HG02840 (cell line): ENCODE results near the gene FSCN2.

Experiments used
- ATAC-seq: cut with Tn5 transposase; IDR thresholded peaks from one replicate; pipeline ENCODE4 v1.9.1; 2021; ENCODE audit warnings: mild to moderate bottlenecking, moderate library complexity, moderate number of reproducible peaks; ENCODE audit not compliant: unreplicated experiment, low FRiP score

FSCN2 gene

DNA sequence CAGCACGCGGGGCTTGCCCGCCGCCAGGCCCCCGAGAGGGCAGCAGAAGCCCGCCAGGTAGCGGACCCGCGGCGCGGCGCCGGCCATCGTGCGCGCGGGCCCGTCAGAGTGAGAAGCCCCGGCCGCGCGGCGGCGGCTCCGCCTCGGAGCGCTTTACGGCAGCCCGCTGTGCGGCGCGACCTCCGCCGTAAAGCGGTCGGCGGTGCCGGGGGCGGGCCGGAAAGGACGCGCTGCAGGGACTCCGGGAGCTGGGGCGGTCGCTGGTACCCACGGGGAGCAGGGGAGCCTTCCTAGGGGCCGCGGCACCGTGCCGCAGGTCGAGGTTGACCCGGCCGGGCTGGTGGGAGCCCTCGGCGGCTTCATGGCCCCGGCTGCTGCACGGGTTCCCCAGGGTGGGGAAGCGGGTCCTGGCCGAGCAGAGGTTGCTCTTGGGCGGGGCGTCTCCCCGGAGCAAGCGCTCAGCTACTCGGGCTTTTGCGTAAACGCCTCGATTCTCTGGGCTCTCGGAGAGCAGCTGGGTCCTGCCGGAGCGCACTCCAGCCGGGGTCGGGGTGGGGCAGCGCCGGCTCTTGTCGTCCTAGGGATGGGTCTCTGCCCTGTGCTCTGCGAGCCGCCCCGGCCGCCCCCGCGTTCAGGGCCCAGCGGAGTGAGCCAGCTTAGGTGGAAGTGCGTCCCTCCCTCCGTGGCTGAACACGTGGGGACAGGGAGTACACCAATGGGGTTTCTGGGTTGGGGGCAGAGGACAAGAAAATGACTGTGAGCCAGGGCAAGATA, 24.3 kb downstream of the FSCN2 start, which contains the start of gene FAAP100:
Gene FAAP100, minus strand, starts transcription at position 110 of the 774 bp plus-strand sequence. Its CDS starts 23 bp downstream, at position 87.
- no peak for ATAC-seq

DNA sequence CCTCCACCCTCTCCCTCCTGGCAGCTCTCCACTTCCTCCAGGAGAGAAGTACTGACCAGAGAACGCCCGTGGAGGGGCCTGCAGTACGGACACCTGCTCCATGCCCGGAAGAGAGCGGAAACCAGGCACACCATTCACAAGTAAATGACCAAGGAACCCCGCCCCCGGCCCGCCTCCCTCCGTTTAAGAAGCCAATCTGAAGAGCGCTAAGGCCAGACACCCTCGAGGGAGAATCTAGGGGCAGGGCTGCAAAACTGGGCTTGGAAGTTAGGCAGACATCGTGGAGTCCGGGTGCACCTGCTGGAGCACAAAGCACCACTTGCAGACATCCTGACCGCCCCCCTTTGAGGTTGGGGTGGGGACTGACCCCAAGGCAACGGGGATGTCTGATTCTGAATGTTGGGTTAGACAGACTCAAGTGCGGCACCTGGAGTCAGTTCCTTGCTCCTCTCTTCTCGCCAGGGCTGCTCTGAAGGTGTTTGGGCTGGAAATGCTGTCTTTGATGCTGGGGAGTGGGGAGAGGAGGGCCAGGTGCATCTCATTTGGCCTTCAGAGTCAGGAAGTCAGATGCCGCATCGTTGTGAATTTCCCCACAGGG, 24.9 kb downstream of the FSCN2 start:
- no peak for ATAC-seq

DNA sequence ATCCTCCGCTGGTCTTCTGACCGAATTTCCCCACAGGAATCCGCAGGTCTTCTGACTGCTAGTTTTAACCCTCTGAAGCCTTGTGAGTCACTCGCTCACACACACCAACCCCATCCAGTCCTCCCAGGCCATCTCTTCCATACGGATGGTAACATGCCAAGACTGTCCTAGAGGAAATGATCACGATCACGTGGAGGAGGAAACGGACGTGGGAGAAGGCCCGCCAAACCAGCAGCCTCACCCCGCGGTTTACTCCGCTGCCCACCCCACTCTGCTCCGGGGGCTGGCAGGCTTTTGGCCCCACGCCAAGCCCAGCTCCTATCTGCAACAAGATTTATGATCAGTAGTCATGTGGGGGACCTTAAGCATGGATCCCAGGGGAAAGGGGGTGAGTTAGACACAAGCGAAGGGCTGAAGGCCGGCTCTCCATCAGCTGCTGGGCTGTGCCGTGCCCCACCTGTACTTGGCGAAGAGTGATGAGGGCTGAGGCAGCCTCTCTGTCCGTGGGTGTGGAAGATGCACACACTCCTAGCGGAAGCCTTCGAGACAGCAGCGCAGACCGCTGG, 25.5 kb downstream of the FSCN2 start:
- ATAC-seq: no peak

DNA sequence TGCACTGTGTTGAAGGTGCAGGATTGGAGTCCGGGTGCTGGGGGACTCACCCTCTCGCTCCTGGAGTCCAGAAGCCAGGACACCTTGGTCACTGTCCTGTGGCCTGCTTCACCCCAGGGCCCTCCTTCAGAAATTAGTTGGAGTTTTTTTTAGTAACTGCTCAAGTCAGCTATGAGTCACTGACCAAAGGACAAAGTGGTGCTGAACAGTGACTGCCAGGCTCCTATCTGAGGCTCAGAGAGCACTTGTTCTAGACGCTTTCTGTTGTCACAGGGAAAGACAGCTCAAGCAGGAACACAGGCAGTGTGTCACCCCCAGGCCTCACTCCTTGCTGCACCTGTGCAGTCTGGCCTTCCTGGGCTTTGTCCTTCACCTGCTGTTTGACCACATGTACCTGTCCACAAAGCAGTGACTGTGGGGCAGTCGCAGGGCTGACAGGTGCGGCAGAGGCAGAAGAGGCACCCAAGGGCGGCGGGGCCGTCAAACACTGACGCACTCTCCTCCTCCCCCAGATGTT, 28.1 kb downstream of the FSCN2 start:
- ATAC-seq: no peak

DNA sequence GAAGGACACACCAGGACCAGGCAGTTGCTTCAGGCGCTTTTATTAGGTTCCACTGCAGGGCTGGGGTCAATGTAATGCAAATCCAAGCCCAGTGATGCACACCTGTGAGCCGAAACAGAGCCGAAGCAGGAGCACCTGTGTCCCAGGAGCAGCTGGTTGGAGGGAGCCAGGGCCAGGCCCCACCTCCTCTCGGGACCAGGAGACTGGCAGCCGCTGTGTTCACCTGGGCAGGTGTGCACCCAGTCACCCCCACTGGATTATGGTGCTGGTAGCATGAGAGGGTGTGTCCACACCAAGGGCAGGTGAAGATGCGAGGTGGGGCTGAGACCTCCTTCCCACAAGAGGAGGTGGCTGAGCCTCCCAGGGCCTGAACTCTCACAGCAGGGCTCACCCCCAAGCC, 28.7 kb downstream of the FSCN2 start:
- ATAC-seq: no peak

DNA sequence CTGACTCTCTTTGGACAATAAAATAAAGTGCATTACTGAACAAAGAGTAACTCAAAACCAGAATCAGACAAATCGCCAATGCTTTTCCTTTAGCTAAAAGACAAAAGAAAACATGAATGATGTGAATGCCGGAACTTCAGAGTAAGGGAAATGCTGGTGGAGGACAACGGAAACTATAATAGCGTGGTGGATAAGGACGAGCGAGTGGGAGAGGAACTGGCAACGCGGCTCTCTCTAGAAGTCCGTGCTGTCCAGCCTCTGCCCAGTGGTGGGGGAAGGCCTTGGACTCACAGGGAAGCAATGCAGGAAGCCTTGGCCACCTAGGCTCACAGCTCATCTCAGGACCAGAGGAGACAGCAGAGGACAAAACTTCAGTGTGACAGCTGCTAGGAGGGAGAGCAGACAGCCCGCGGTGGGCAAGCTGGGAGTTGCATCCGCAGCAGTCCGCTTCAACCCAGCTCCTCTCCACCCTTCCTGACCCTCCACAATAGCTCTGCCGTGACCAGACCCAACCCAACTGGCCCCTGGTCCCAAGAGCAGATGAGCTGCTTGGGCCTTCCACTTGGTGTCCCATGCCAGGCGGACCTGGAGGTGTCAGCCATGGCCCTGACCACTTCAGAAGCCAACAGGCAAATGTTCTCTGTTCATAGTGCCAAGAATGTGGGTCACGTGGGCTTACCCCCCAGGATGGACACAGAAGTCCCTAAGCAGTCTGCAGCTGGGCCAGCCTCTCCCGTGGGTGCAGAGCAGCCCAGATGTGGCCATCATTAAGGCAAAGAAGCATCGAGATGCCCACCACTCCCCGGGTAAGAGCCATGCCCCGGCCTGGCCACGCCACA, 29.3 kb downstream of the FSCN2 start:
- no peak for ATAC-seq

DNA sequence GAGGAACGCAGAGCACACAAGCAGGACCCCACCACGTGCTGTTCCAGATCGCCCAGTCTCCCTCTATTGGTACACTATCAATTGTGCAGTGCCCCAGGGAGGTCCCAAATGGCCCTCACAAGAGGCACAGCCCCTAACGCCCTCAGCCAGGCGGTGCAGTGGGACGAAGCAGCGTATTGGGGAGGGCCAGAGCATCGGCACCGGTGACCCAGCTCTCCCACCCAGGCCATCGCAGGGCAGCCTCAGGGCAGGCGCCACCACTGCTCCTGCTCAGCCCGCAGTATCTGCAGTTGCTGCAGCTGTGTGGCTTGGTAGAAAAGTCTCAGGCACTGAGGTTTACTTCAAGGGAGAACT, 29.9 kb downstream of the FSCN2 start:
- ATAC-seq: no peak

DNA sequence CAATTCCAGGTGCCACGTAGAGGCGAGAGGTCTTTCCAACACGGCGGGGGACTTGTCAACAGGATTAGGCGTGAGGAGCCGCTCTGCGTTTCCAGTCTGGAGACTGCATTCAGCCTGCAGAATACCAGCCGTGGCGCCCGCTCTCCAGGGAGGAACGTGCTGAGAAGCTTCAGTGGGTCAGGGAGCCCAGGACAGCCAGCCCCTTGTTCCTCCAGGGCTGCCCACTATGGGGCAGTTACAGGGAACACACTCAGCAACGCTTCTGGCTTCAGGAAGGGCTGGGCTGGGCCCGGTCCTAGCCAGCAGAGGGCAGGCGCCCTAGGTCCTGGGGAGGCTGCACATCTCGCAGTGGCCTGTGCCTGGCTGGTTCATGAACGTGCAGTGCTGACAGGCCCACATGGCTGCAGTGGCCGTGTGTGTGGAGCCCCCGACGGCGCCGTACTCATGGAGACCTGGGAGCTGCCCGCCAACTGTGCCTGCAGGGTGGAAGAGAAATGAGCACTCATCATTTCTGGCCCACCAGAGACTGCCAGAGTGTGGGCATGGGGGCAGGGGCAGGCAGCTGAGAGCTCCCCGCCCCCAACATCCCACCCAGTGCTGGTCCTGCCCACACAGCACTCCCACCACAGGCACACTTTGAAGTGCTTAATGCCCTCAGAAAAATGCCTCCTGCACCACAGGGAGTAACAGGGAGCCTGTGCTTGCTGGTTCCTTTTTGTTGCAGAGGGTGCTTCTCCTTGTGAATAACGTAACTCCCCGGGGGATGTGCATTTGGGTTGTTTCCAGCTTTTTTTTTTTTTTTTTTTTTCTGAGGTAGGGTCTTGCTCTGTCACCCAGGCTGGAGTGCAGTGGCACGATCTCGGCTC, 31.0 kb downstream of the FSCN2 start:
- ATAC-seq: no peak

DNA sequence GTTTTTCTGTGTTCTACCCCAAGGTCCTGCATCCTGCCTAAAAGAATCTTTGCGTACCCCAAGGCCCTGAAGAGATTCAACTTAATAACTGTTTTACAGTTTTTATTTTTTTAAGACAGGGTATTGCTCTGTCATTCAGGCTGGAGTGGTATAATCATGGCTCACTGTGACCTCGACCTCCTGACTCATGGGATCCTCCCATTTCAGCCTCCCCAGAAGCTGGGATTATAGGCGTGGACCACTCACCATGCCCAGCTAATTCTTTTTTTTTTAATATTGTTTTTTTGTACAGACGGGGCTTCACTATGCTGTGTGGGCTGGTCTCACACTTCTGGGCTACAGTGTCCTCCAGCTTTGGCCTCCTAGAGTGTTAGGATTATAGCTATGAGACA, 33.3 kb downstream of the FSCN2 start:
- ATAC-seq: no peak

DNA sequence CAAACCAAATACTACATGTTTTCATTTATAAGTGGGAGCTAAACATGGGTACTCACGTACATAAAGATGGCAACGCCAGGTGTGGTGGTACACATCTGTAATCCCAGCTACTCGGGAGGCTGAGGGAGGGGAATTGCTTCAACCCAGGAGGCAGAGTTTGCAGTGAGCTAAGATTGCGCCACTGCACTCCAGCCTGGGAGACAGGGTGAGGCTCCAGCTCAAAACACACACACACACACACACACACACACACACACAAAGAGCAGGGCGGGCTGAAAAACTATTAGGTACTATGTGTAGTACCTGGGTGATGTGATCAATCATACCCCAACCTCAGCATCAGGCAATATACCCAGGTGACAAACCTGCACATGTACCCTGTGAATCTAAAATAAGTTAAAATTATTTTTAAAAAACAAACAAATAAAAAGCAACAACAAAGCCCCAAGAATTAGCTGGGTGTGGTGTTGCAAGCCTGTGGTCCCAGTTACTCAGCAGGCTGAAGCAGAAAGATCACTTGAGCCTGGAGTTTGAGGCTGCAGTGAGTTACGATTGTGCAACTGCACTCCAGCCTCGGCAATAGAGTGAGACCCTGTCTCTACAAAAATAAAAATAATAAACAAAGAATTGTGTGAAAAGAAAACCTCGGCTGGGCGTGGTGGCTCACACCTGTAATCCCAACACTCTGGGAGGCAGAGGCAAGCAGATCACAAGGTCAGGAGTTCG, 35.8 kb downstream of the FSCN2 start:
- ATAC-seq: no peak

DNA sequence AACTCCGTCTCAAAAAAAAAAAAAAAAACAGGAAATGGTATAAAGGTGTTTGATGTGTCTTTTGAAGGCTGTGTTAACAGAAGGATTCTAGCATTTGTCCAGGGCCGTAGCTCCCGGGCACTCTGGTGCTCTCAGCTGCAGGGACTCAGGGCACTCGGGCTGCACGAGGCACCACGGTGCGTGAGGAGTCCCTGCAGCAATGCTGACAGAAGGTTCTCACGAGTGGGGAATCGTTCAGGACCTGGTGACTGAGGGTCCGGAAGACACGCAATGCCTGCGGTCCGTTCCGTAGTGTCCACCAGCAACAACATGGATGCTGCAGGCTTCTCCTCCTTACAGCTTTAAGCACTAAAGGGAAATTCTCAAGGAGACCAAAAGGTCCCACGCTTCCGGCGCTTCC, 36.6 kb downstream of the FSCN2 start:
- no peak for ATAC-seq

DNA sequence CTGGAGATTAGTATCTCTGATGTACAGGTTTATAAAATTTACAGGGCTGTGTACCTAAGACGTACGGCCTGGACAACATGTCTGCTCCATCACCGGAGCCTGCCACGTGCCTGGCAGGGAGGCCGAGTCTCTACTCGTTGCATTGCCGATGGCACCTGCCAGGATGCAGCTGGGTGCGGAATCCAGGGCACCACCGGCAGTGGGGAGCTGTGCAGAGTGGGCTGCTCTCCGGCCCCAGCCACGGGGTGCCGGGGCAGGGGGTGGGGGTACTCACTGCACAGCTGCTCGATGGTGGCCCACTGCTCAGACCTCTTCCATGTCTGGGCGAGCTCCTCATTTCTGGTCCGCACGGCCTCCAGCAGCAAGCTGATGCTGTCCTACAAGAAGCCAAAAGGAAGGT, 37.1 kb downstream of the FSCN2 start:
- ATAC-seq: no peak

DNA sequence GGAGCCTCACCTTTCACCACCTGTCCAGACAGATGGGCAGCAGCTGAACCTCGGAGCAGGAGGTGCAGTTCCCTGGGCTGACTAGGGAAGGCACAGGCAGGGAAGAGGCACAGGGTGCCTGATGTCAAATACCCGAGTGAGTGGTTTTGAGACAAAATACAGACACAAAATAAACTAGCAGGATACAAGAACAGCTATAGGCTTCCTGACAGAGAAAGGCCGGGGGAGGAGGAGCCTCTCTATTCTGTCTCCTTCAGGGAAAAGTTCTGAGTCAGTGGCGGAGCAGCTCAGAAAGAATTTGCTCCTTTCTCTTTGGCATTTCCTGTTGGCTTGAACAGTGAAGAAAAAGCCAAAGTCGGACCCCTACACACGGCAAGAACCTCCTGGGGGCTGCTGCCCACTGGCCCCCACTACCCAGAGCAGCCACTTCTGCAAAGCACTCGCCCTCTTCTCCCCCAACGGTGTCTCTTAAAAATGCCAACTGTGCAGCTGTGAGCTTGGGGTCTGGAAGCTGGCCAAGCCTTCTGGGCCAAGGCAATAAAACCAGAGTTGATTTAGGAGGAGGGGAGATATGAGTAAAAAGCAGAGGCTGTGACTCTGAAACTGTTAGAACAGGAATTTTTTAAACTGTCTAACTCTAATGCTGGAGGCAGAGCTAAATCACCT, 38.4 kb downstream of the FSCN2 start:
- no peak for ATAC-seq

DNA sequence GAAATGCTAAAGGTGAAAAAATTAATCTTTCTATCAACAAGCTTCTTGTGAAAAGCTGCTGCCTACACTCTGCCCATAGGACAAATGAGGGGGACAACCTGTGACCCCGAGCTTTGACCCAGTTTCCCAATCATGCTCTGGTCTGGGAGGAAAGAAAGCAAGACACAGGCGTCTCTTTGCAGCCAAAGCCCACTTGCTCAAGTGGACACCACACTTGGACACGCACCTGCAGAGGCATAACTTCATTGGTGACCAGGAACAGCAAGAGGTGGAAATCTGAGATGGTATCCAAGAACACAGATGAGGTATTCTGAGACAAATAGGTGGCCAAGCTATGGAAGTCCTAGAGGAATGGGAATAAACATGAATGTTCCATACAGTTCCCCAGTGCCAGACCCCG, 39.0 kb downstream of the FSCN2 start:
- ATAC-seq: no peak

DNA sequence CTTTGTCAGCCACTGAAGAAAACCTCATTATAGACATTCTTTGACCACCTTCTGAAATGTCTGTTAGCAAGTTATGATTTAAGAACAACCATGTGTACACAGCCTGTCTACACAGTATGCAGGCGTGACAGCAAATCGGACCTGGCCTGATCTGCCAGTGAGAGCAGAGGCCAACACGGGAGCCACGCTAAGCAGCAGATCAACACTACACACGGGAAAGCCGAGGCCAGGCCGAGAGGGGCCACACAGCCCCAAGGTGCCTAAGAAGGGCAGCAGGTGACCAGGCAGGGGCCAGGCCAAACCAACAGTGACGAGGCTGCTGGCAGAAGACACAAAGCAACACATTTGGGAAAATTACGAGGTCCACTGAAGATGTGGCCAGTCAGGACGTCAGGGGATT, 40.2 kb downstream of the FSCN2 start:
- ATAC-seq: no peak

DNA sequence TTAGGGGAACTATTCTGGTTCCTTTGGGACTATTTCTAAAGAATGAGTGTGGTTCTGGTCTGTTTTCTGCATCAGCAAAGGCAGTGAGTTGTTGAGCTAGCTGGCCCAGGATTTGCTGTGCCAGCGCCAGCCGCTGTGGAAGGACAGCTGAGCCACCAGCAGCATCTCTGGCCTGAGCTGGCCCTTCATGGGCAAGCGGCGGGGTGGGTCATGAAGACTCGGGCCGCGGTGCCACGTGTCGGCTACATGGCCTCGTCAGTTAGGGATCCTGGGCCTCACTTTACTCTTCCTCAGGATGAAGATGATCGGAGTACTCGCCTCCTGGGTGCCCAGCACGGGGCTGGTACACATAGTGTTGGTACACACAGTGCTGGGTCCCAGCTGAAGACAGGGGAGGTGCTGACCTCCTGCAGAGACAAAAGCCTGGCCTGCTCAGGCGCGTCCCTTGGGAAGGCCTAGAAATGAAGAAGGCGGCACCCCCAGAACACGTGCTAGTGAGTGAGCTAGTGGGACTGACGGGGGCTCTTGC, 41.9 kb downstream of the FSCN2 start:
- ATAC-seq: no peak

DNA sequence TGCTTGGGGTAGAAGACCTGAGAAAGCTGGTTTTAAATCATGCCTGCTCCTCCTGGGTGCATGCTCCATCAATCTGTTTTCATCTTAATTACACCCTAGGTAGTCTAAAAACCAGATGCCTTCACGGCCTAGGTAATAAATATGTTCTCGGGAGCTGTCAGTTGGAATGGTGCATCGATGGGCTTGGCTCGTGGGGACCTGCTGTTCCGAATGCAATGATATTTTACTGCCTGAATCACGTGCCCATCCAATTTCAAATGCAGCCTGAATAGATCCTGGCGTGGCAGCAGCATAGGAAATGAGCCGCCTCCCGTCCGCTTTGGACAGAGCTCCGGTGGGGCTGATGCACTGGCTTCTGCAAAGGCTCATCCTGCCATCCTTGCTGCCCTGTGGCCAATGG, 42.8 kb downstream of the FSCN2 start:
- ATAC-seq: no peak

DNA sequence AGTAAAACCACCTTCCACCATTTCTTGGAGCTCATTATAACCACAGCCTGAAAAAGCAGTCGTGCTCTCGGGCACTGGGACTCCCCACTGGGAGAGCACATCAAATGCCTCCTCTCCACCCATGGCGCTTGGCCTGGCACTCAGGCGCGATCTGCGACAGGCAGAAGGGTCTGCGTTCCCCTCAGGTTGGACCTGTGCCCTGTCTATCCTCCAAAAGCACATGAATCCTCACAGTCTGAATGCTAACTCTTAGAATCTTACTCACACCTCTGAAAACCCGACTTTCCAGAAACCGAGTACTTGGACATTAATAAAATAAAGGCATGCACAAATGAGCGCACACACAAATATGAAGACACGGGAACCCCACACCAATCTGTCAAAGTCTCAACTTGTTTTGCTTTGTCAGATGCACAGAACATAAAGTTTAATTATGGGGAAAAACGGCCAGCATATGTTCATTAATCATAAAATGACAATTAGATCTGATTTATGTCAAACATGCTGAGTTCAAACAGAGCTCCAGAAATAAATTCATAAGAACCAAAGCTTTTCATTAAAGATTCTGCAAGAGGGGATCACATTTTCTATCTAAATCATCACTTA, 44.5 kb downstream of the FSCN2 start:
- no peak for ATAC-seq
